ENCODE results near the gene RFNG. TPM values are rescaled to one million over a fixed set of nuclear protein-coding genes. Genes with fewer than 3 reads are reported as not detected.

RFNG gene
- total and polyA plus RNA-seq, 2 of the 13 experiments (the other 11 are each of a cell fraction or from before 2014, with no cell fraction given): 61.4 to 64.0 TPM

- TF ChIP-seq ZFYVE20 (CRISPR knock-in tag; IDR thresholded peaks at IDR 0.05; ENCODE audit: borderline replicate concordance, low read depth) (no peak), TMF1 (CRISPR knock-in tag; IDR thresholded peaks at IDR 0.05; ENCODE audit: low read depth) (peak; percentile 32; the same call in 1 of the 2 replicates), MTF1 (CRISPR knock-in tag; IDR thresholded peaks at IDR 0.05) (no peak), ATF5 (CRISPR knock-in tag; IDR thresholded peaks at IDR 0.05; ENCODE audit: low read depth) (no peak), MXD3 (CRISPR knock-in tag; IDR thresholded peaks at IDR 0.05) (no peak)
These were observed 32.1 kb upstream of the RFNG start (continued) for GRCh38 chr17:82083533-82084359.

- DNase-seq (ENCODE audit: low spot score) (no peak), ATAC-seq (no peak), FAIRE-seq (no peak)
- in situ Hi-C loops (cut with HindIII; ENCODE audit: extremely low pct_ligation_motif_present, low pct_unique_long_range_greater_than_20kb): no loop called here
- intact Hi-C loops (cut with micrococcal nuclease; ENCODE audit: unreplicated experiment): no loop called here
- Histone ChIP-seq H2AFZ (ENCODE audit: low read length) (no peak overlapping the region), H4K20me1 (ENCODE audit: insufficient read depth, low read length) (peaks cover 65% of the 10 kb centered on the region), H3K4me3 (replicated peaks in 1 of 3; ENCODE audit: insufficient read depth in 1 of 3, low read depth in 2 of 3, low read length in 3 of 3) (no peak overlapping the region), H3K27ac (ENCODE audit: extremely low read length, insufficient read depth, low read length) (no peak overlapping the region), H3K9ac (ENCODE audit: insufficient read depth, low read depth, low read length) (no peak overlapping the region), H3K4me2 (ENCODE audit: low read depth, low read length) (no peak overlapping the region), H3K36me3 (replicated peaks in 1 of 2; ENCODE audit: control insufficient read depth in 1 of 2, insufficient read depth in 2 of 2, low read length in 2 of 2) (peaks cover 80 to 93% of the 10 kb centered on the region in 2 experiments), H3K4me1 (ENCODE audit: insufficient read depth, low read length) (no peaks in the 10 kb centered on the region), H3K79me2 (ENCODE audit: insufficient read depth, low read length) (peaks cover 5% of the 10 kb centered on the region), H3K27me3 (ENCODE audit: control insufficient read depth in 1 of 2, insufficient read depth in 2 of 2, low read length in 2 of 2) (no peaks in the 10 kb centered on the region), H3K9me3 (ENCODE audit: low read length) (no peaks in the 10 kb centered on the region)
- ChIA-PET CTCF (ENCODE audit: low intra/inter-chr PET ratio, low total read pairs) (no interaction called here), POLR2A (no interaction called here)
- 98% methylated on average over 24 of the region's 24 CpGs for WGBS (ENCODE audit: low lambda C conversion rate)
- TSS peak; percentile 47 for BruUV-seq (replicated peaks)
- TF ChIP-seq AGO2 (optimal IDR thresholded peaks at IDR 0.05; ENCODE audit: low read depth, low read length) (peak; percentile 80), REXO4 (CRISPR knock-in tag; IDR thresholded peaks at IDR 0.05; ENCODE audit: borderline replicate concordance) (0 out of 2 replicates have a peak, but pooled peaks have one; percentile 20), ZBTB26 (CRISPR knock-in tag; IDR thresholded peaks at IDR 0.05; ENCODE audit: borderline replicate concordance) (no peak), POLR2A (IDR thresholded peaks at IDR 0.05; ENCODE audit: insufficient read depth in 1 of 2, low read depth in 2 of 2, low read length in 2 of 2) (peak in 1 of 2 experiments; percentile 24; a peak in 2 of 4 replicates), HOXD1 (CRISPR knock-in tag; IDR thresholded peaks at IDR 0.05) (no peak), NCOR1 (IDR thresholded peaks at IDR 0.05; ENCODE audit: borderline replicate concordance, low read length) (no peak), RBM22 (optimal IDR thresholded peaks at IDR 0.05; ENCODE audit: low read length) (peak; percentile 74), MED8 (CRISPR knock-in tag; IDR thresholded peaks at IDR 0.05; ENCODE audit: insufficient replicate concordance) (peak; percentile 37), ZNF776 (CRISPR knock-in tag; IDR thresholded peaks at IDR 0.05) (0 out of 2 replicates have a peak, but pooled peaks have one; percentile 19), HES4 (CRISPR knock-in tag; IDR thresholded peaks at IDR 0.05; ENCODE audit: borderline replicate concordance) (no peak), ESRRA (CRISPR knock-in tag; IDR thresholded peaks at IDR 0.05; ENCODE audit: low read depth) (0 out of 2 replicates have a peak, but pooled peaks have one; percentile 17), RBFOX2 (IDR thresholded peaks at IDR 0.05; ENCODE audit: low read depth, low read length) (peak; percentile 64), POGK (CRISPR knock-in tag; conservative IDR thresholded peaks at IDR 0.05) (no peak), PHF5A (CRISPR knock-in tag; IDR thresholded peaks at IDR 0.05; ENCODE audit: low read depth, unreplicated experiment) (no peak)
These were observed 31.4 kb upstream of the RFNG start for GRCh38 chr17:82083009-82083408.
